ENCODE measurements around the gene TERT. TPM values are rescaled to one million over a fixed set of nuclear protein-coding genes. Genes with fewer than 3 reads are reported as not detected.

TERT gene
- polyA plus RNA-seq, 1 donor from 2014 or later, result not detected

DNA sequence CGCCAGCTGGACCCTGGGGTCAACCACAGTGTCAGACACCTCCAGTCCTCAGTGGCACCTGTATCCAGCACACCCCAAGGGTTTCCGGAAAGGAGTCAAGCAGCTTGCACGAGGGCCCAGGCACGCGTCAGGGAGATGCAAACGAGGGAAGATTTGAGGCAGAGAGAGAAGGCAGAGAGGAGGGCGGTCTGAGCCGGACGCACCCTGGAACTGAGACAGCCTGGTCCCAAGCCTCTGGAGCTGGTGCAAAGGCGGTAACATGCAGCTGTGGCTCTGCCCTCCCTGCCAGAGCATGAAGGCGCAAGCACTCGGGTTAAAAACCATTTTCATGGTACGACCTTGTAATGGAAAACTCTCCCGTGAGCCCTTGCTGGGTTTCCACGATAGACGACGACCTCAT, 37.5 kb downstream of the TERT start:
- no peaks in the 10 kb centered on the region for H3K9me2 ChIP-seq (ENCODE audit: insufficient read depth, low read length)
- H3K27me3 ChIP-seq (ENCODE audit: insufficient read depth, low read depth, low read length), result no peaks in the 10 kb centered on the region

DNA sequence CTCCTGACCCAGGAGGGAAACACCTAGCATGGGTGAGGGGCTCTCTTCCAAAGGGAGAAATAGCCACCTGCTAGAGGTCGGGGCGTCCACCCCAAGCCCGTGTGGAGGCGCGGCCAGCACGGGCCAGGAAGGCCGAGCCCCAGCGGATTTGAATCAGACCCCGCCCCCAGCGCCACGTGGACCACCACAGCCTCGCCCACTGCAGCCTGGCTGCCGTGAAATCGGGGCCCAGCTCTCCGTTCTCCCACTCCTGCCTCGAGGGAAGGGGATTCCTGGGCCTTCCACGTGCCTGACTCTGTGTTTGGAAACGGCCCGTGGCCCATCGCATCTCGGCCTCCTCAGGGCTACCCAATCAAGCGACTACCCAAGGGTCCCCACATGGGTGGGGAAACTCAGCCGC, 38.1 kb downstream of the TERT start:
- Histone ChIP-seq H4K20me1 (ENCODE audit: insufficient read depth) (no peaks in the 10 kb centered on the region), H3K27ac (ENCODE audit: low read length) (no peak overlapping the region), H3K27me3 (ENCODE audit: insufficient read depth, low read depth, low read length) (no peaks in the 10 kb centered on the region), H3F3A (ENCODE audit: insufficient read depth, low read length, poor library complexity, severe bottlenecking) (no peaks in the 10 kb centered on the region), H3K36me3 (ENCODE audit: insufficient read depth, low read length) (no peaks in the 10 kb centered on the region), H2AFZ (ENCODE audit: low read depth, low read length) (no peak overlapping the region), H3K9me3 (ENCODE audit: low read length) (no peaks in the 10 kb centered on the region), H3K79me2 (replicated peaks; ENCODE audit: insufficient read depth, low read length) (no peaks in the 10 kb centered on the region), H3K4me2 (ENCODE audit: low read length) (no peak overlapping the region), H3K9ac (ENCODE audit: low read length) (no peak overlapping the region), H3K9me2 (ENCODE audit: insufficient read depth, low read length) (no peaks in the 10 kb centered on the region), H3K4me3 (ENCODE audit: low read length) (no peak overlapping the region)
- TF ChIP-seq EZH2 (IDR thresholded peaks at IDR 0.05; ENCODE audit: borderline replicate concordance, insufficient read depth, low read length, poor library complexity, severe bottlenecking) (no peak), TAF1 (IDR thresholded peaks at IDR 0.05; ENCODE audit: low read depth) (no peak), MXI1 (conservative IDR thresholded peaks at IDR 0.05; ENCODE audit: poor library complexity, severe bottlenecking) (no peak), SMC3 (conservative IDR thresholded peaks at IDR 0.05; ENCODE audit: poor library complexity) (no peak), RAD21 (conservative IDR thresholded peaks at IDR 0.05) (no peak), EP300 (conservative IDR thresholded peaks at IDR 0.05; ENCODE audit: poor library complexity, severe bottlenecking) (no peak), POLR2AphosphoS5 (IDR thresholded peaks at IDR 0.05) (no peak)
- TF ChIP-seq, protein P1, sequence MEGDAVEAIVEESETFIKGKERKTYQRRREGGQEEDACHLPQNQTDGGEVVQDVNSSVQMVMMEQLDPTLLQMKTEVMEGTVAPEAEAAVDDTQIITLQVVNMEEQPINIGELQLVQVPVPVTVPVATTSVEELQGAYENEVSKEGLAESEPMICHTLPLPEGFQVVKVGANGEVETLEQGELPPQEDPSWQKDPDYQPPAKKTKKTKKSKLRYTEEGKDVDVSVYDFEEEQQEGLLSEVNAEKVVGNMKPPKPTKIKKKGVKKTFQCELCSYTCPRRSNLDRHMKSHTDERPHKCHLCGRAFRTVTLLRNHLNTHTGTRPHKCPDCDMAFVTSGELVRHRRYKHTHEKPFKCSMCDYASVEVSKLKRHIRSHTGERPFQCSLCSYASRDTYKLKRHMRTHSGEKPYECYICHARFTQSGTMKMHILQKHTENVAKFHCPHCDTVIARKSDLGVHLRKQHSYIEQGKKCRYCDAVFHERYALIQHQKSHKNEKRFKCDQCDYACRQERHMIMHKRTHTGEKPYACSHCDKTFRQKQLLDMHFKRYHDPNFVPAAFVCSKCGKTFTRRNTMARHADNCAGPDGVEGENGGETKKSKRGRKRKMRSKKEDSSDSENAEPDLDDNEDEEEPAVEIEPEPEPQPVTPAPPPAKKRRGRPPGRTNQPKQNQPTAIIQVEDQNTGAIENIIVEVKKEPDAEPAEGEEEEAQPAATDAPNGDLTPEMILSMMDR (IDR thresholded peaks at IDR 0.05; ENCODE audit: poor library complexity, severe bottlenecking), result no peak
- TF ChIP-seq, protein P2, sequence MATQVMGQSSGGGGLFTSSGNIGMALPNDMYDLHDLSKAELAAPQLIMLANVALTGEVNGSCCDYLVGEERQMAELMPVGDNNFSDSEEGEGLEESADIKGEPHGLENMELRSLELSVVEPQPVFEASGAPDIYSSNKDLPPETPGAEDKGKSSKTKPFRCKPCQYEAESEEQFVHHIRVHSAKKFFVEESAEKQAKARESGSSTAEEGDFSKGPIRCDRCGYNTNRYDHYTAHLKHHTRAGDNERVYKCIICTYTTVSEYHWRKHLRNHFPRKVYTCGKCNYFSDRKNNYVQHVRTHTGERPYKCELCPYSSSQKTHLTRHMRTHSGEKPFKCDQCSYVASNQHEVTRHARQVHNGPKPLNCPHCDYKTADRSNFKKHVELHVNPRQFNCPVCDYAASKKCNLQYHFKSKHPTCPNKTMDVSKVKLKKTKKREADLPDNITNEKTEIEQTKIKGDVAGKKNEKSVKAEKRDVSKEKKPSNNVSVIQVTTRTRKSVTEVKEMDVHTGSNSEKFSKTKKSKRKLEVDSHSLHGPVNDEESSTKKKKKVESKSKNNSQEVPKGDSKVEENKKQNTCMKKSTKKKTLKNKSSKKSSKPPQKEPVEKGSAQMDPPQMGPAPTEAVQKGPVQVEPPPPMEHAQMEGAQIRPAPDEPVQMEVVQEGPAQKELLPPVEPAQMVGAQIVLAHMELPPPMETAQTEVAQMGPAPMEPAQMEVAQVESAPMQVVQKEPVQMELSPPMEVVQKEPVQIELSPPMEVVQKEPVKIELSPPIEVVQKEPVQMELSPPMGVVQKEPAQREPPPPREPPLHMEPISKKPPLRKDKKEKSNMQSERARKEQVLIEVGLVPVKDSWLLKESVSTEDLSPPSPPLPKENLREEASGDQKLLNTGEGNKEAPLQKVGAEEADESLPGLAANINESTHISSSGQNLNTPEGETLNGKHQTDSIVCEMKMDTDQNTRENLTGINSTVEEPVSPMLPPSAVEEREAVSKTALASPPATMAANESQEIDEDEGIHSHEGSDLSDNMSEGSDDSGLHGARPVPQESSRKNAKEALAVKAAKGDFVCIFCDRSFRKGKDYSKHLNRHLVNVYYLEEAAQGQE (IDR thresholded peaks at IDR 0.05; ENCODE audit: borderline replicate concordance), result no peak

More for the DNA sequence above, 37.5 kb downstream of the TERT start:
- no peaks in the 10 kb centered on the region for H3F3A ChIP-seq (ENCODE audit: insufficient read depth, low read length, poor library complexity, severe bottlenecking)
- H4K20me1 ChIP-seq (ENCODE audit: insufficient read depth), result no peaks in the 10 kb centered on the region
- H2AFZ ChIP-seq (ENCODE audit: low read depth, low read length), result no peak overlapping the region
- H3K27ac ChIP-seq (ENCODE audit: low read length), result no peak overlapping the region
- H3K9ac ChIP-seq (ENCODE audit: low read length), result no peak overlapping the region
- no peak overlapping the region for H3K4me3 ChIP-seq (ENCODE audit: low read length)
- H3K4me2 ChIP-seq (ENCODE audit: low read length), result no peak overlapping the region
- H3K36me3 ChIP-seq (ENCODE audit: insufficient read depth, low read length), result no peaks in the 10 kb centered on the region
- no peak for TF ChIP-seq TAF1 (IDR thresholded peaks at IDR 0.05; ENCODE audit: low read depth)
- TF ChIP-seq, protein P2 (IDR thresholded peaks at IDR 0.05; ENCODE audit: borderline replicate concordance), result no peak
- no peak for TF ChIP-seq SMC3 (conservative IDR thresholded peaks at IDR 0.05; ENCODE audit: poor library complexity)
- TF ChIP-seq RAD21 (conservative IDR thresholded peaks at IDR 0.05), result no peak
- no peak for TF ChIP-seq EZH2 (IDR thresholded peaks at IDR 0.05; ENCODE audit: borderline replicate concordance, insufficient read depth, low read length, poor library complexity, severe bottlenecking)
- no peak for TF ChIP-seq MXI1 (conservative IDR thresholded peaks at IDR 0.05; ENCODE audit: poor library complexity, severe bottlenecking)
- H3K9me3 ChIP-seq (ENCODE audit: low read length), result peaks cover under 1% of the 10 kb centered on the region
- no peaks in the 10 kb centered on the region for H3K79me2 ChIP-seq (replicated peaks; ENCODE audit: insufficient read depth, low read length)

All from neural cell (in vitro differentiated cells).